Inferior parietal cortex (tissue), 1 donor: ENCODE results near the gene LMX1A.

Experiments
- DNase-seq: peaks from one replicate; pipeline ENCODE4 v3.0.0-alpha.2; 2016; ENCODE audit errors: extremely low spot score

LMX1A gene

DNA sequence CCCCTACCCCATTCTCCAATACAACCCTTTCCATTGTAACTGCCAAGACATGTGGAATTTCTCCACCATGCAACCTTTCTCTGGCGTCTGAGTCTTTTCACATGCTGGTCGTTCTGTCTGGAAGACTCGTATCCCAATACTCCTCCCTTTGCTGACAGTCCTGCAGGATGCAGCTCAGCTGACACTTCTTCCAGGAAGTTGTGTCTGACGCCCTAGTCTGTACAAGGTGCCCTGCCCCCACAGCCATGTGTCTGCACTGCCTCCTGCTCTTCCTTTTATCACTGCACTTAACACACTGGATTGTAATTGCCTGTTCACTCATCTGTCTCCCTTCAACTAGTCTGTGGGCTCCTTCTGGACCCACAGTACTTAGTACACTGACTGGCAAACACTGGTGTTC, 188.0 kb downstream of the LMX1A start:
- no peak for DNase-seq

DNA sequence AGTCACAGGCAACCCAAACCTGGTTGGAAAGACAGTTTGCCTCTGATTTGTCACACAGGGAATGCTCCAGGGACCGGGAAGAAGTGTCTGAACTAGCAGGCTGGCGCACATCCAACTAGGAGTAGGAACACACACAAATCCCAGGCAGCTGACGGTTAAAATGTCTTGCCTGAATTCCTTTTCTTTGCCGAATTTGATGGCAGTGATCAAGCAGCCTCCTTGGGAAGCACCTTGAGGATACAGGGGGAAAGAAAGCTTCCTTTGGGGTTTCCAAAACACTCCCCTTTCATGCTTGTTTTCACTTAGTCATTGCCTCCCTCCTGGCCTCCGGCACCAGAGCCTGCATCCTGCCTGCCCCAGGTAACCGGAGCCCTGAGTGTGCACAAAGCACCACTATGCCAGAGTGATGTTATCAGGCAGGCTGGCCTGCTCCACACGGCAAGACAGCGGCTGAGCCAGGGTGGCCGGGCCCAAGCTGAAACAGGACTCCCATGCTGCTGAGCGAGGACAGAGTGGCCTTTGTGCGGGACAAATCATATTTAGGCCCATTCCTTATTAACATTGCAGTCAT, 193.8 kb downstream of the LMX1A start:
- no peak for DNase-seq

DNA sequence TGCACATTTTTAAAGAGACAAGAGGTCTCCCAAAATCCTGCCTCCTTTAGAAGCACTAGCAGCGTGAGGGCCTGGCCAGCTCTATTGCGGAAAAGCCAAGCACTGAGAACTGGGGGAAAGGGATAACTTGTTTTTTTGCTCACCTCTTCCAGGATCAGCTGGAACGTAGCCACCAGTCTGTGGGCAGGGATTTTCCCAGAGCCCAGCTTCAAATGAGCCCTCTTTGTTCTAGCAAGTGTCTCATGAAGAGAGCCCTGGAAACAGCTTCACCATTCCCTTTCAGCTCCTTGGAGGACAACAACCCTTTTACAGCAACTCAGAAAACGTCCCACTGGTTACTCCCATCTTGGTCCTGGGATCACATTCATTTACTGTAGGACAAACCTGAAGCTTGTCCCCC, 195.4 kb downstream of the LMX1A start:
- DNase-seq = no peak

DNA sequence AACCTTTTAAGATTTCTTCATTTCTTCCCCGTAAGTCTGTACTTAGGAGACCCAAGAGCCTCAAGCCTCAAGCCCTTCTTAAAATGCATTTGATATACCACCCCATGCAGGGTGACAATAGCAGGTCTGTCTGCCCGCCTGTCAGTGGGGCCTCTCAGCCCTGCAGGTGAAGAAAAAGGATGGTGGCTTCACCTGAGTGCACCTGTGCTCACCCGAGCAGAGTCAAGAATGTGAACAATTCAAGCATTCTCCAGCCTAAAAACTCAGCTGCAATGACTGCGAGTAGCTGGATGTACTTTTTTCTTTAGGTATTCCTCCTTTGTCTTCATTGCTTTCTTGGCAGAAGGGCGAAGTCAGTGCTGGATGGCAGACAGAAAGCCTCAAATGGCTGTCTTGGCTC, 203.3 kb downstream of the LMX1A start:
- no peak for DNase-seq

DNA sequence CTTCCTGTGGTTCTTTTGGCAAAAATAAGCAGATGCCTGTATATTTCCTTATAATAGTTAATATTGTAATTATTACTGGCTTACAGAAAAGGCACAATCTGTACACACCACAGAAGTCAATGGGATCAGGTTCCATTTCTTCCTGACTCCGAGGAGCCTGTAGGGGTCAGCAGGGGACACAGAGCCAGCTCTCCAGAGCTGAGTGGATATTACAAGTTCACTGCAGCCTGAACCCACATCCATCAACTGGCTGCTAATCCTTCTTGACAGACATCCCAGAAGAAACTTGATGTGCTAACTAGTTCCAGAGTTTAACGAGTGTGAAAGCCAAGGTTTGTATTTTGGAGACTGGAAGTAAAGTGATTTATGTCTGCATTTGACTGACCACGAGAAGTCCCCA, 203.8 kb downstream of the LMX1A start:
- DNase-seq = no peak

DNA sequence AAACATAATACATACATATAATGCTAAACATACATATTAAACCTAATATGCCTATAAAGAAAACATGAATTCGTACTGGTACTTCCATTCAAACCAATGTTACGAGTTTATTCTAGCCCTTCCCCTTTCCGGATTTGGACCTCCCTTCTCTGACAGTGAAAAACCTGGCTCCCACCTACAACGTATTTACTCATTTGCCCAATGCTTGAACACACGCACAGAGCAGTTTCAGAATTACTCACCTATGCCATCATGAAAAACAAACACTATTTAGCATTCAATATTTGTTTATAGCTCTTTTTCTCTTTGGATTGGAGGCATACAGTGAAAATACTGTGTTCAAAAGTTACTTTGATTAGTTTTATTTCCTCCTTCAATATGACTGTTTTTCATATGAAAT, 204.4 kb downstream of the LMX1A start:
- no peak for DNase-seq
